Measurements from ENCODE around the gene NEK1.

Gene NEK1, protein sequence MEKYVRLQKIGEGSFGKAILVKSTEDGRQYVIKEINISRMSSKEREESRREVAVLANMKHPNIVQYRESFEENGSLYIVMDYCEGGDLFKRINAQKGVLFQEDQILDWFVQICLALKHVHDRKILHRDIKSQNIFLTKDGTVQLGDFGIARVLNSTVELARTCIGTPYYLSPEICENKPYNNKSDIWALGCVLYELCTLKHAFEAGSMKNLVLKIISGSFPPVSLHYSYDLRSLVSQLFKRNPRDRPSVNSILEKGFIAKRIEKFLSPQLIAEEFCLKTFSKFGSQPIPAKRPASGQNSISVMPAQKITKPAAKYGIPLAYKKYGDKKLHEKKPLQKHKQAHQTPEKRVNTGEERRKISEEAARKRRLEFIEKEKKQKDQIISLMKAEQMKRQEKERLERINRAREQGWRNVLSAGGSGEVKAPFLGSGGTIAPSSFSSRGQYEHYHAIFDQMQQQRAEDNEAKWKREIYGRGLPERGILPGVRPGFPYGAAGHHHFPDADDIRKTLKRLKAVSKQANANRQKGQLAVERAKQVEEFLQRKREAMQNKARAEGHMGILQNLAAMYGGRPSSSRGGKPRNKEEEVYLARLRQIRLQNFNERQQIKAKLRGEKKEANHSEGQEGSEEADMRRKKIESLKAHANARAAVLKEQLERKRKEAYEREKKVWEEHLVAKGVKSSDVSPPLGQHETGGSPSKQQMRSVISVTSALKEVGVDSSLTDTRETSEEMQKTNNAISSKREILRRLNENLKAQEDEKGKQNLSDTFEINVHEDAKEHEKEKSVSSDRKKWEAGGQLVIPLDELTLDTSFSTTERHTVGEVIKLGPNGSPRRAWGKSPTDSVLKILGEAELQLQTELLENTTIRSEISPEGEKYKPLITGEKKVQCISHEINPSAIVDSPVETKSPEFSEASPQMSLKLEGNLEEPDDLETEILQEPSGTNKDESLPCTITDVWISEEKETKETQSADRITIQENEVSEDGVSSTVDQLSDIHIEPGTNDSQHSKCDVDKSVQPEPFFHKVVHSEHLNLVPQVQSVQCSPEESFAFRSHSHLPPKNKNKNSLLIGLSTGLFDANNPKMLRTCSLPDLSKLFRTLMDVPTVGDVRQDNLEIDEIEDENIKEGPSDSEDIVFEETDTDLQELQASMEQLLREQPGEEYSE (N-terminal part only)

DNA sequence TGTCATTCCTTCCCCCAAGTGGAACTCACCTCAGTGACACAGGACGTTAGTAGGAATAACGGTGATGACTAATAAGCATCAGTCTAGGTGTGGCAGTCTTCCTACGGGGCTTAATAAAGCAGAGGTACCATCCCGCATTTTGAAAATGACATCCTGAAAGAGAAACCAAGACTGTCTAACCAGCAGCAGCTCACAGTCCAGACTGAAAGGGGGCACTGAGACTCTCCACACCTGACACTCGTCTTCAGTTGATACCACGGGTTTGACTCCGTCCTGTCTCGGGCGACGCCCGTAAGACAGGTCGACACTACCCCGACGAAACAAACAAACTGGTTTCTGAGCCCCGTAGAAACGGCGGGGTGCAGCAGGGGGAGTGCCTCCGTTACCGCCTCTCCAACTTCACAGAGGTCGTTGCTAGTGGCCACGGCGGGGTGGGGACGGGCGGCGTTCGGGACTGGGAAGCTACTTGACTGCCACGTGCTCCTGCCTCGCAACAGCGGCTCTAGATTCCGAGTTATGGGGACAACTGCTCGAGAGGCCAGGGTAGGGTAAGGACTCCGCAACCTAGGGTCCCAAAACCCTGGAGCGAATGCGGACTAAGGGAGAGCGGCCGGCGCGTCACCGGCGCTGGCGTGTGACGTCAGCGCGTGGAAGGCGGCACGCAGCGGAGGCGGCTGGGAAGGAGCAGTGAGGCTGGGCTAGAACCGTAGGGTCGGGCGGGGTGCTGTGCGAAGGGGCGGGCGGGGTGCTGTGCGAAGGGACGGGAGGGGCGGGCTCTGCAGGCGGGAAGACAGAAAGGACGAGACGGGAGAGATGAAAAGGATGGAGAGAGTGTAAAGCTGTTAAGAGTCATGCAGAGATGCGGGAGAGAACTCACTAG is at the start of gene NEK1:
NEK1 (minus strand) TSS at position 593 of the 880 bp plus-strand sequence. CDS start 9,953 bp downstream, outside the sequence.
- DNase-seq (ENCODE audit: low read depth), result peak; percentile 60
- peak within 1 kb of the TSS; percentile 89 for H3K4me3 ChIP-seq (ENCODE audit: low read depth, low read length)

DNA sequence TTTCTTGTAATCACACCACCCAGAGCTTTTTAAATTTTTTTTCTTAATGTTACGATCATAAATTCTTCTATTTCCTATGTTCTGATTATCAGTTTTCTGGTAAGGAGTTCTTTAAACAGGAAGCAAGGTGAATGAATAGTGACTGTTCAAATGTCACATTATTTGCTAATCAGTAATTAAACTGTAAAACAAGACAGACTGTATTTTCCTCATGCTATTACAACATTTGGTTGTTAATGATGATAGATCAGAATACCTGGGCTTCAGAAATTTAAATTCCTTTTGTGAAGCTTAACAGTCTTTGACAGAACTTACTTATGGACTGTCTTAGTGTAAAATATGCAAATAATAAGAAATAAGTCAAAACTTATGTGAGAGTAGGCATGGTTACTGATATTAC is 49.4 kb upstream of the NEK1 start:
- no peak overlapping the region for H3K4me3 ChIP-seq (ENCODE audit: low read depth, low read length)
- no peak for DNase-seq (ENCODE audit: low read depth)

DNA sequence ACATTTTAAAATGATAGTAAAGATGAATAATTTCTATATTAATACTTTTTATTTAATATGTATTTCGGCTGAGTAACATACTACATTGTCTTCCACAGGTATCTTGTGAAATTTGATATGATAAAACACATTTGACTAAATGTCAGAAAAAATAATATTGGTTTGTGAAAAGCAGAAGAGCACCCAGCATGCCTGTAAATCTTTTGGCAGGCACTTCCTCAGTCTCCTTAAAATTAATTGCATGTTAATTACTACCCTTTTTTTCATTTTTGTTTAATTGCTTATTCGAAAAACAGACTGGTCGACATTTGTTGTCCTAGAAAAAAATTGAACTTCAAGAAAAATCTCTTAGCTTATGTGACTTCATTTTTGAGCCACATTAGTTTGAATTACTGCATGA is 48.5 kb upstream of the NEK1 start:
- peak overlapping the region; percentile 53 for H3K4me3 ChIP-seq (ENCODE audit: low read depth, low read length)

DNA sequence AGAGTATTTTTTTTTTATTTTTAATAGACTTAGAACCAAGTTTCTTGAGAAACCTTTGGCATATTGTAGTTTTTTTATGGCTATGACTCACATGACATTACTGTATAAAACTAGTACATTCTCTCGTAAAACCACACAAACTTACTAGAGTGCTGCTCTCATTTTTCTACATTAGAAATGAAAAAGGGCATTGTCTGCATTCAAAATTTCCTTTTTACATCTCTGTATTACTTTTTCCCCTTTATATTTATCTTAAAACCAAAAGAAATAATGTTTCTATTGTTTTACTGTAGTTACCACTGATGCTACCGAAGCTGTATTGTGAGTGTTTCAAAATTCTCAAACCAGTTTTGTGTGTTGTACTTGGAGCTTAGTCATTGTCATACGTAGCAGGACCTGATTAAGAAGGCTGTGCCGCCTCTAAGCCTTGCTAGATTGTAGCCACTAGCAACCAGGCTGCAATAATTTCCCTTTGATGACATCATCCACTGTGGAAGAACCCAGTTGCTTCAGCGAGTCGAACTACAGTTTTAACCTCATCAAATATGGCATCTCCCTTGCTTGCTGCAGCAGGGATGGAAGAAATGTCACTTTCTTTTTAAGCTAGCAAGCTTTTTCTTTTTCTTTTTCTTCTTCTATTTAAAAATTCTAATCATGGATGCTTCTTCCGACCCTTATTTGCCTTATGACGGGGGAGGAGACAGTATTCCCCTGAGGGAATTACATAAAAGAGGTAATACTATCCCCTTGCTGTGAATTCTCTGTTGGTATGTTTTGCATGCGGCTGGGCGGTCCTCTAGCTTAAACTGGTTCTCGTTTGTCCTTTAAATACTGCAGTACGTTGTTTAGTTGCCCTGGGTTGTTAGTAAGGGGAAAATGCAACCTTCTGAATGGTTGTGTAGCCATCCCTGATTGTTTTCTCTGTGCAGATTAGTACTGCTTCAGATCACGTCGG is 47.6 kb upstream of the NEK1 start:
- peak overlapping the region; percentile 53 for H3K4me3 ChIP-seq (ENCODE audit: low read depth, low read length)
- DNase-seq (ENCODE audit: low read depth), result peak; percentile 95

More for the DNA sequence above, 48.5 kb upstream of the NEK1 start:
- DNase-seq (ENCODE audit: low read depth), result no peak

DNA sequence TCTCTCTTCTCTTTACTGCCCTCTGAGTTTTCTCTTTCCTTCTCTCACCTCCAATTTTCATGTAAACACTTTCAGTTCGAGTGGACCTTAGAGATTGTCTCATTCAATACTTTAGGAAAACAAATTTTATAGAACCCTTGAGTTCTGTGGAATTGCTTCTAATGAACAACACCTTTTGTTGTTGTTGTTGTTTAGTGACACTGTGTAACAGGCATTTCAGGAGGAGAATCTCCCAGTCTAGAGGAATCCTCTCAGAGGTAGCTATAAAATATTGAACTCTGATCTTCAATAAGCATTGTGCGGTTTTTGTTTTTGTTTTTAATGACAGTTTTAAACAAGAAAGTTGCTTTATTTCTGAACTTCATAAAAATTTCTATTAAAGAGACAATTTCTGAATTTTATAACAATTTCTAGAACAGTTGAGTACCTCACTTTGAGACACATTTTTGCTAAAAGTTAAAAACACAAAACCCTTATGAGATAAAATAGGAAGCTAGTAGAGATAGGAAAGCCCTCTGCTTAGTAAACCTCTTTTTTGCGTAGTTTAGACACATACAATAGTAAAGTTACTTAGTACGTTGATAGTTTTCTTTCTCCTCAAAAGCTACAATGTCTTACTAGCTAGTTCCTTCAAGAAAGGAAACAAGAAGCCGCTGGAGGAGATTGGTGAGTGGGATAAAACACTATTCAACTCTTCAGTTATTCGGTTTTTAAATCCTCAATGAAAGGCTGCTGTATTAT is 46.8 kb upstream of the NEK1 start:
- DNase-seq (ENCODE audit: low read depth), result no peak
- H3K4me3 ChIP-seq (ENCODE audit: low read depth, low read length), result peak overlapping the region; percentile 53

DNA sequence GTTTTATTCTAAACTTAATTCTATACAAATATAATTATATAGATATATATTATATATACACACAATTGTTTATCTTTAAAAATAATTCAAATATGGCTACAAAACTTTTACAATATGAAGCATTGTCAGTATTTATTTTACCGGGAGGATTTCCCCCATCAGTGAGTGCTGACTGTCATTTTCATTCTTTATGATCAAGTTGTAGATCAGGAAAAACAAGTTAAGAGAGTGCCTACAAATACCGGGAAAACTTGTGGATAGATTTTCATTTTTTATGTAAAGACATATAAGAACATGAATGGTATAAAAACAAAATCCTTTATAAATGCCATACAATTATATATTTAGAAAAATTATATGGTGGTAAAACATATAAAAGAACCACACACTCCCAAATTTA is 45.8 kb upstream of the NEK1 start:
- no peak overlapping the region for H3K4me3 ChIP-seq (ENCODE audit: low read depth, low read length)
- no peak for DNase-seq (ENCODE audit: low read depth)

DNA sequence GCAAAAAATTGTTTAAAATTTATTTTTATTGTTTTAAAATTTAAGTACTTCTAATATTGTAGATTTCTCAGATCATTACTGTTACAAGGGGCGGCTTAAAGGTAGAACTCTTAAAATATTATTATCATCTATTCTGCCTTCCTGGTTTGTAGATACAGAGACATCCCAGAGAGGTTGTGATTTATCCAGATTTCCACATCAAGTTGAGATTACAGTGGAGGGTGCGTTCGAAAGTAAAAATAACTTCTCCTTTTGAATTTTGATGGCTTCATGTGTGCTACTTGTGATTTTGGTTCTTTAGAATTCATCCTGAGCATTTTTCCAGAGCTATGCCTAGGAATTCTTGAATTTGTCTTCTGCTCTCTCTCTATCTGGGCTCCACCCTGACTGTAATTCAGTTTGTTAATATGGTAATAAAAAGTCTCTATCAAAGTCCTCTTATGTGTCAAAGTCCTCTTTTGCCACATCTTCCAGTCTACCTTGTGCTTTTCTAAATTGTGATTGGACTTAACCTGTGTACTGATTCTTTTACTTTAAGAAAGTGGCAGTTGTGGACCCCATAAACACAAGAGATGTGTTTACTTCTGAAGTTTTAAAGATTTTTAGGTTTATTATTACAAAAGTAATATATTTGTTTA is 45.2 kb upstream of the NEK1 start:
- H3K4me3 ChIP-seq (ENCODE audit: low read depth, low read length), result no peak overlapping the region
- no peak for DNase-seq (ENCODE audit: low read depth)

DNA sequence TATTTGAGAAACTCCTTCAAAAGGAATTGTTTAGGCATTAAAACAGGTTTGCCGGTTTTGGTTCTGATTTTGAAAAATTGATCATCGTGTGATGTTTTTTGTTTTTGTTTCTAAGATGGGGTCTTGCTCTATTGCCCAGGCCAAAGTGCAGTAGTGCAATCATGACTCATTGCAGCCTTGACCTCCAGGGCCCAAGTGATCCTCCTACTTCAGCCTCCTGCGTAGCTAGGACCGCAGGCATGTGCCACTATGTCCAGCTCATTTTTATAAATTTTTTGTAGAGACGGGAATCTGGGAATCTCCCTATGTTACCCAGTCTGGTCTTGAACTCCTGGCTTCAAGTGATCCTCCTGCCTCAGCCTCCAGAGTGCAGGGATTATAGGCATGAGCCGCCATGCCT is 43.0 kb upstream of the NEK1 start:
- no peak overlapping the region for H3K4me3 ChIP-seq (ENCODE audit: low read depth, low read length)
- no peak for DNase-seq (ENCODE audit: low read depth)

DNA sequence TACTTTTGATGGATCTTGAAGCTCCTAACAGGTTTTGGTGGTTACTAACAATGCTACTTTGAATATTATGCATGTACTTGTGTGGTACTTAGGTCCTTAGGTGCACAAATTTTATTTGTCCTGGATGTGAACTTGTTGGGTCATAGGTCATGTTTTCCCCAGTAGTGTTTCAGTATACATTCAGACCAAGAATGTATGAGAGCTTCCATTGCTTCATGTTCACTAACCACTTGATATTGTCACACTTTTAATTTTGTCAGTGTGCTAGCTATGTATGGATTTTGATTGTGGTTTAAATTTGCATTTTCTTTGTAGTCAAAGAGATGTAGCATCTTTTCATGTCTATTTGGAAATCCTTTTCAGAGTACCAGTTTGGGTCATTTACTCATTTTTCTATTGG is 40.2 kb upstream of the NEK1 start:
- DNase-seq (ENCODE audit: low read depth), result no peak
- H3K4me3 ChIP-seq (ENCODE audit: low read depth, low read length), result no peak overlapping the region

DNA sequence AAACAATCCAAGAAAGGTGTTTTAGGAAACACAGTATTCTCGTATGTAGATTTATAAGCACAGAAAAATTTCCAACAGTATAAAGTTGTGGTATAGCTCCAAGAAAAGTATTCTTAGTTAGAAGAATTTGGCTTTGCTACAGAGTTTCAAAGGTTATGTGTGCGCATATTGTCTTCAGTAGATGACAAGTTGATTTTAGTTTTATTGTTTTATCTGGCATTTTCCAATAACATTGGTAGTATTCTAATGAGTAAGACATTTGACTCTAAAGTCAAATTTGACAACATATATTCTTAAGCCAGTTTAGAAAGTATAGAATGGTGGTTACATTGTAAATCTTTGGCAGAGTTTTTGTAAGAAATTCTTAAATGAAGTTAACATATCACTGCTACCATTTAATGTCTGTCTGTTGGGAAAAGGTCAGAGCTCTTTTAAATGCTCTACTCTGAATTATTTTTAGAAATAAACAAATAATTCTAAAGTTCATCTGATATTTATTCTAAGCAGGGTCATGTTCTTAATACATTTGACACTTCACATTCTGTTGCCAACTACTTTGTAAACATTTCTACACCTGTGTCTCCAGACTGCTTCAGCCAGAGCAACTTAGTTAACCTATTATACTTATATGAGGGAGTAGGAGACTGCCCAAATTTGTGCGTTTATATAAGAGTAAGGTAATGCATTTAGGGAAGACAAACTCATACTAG is 38.0 kb upstream of the NEK1 start:
- no peak overlapping the region for H3K4me3 ChIP-seq (ENCODE audit: low read depth, low read length)
- no peak for DNase-seq (ENCODE audit: low read depth)

DNA sequence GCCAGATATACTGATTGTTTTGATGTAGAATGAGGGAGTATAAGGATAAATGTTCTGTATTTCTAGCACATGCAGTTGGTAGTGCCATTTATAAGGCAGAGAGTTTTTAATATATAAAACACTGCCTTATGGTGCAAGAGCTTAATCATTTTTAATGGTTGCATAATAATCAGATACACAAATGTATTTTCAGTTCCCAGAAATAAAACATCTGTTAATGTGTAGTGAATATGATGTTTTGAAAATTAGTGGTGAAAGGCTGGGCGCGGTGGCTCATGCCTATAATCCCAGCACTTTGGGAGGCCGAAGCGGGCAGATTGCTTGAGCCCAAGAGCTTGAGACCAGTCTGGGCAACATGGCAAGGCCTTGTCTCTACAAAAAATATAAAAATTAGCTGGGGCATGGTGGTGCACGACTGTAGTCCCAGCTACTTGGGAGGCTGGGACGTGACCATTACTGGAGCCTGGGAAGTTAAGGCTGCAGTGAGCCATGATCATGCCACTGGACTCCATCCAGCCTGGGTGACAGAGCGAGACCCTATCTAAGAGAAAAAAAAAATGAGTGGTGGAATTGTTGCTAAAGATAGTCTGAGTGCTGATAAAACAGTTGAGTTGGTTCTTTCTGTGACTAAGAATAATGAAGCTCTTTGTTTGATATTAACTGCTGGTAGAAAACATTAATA is 37.3 kb upstream of the NEK1 start:
- H3K4me3 ChIP-seq (ENCODE audit: low read depth, low read length), result no peak overlapping the region
- DNase-seq (ENCODE audit: low read depth), result no peak

DNA sequence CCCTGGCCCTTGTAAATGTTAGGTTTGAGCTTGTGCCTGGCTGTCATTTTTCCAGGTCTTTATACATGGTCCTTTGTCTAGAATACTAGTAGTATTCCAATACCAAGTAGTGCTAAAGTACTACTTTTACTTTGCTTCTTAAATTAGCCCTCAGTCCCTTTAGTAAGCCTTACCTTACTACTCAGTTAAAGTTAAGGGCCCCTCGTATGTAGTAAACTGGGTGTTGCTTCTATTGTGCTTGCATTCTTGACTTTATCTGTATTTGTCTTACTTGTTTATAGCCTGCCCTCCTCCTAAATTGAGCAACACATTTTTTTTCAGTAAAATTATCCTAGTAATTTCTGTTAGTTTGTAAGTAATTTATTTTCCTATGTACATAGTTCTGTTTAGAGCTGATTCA is 33.2 kb upstream of the NEK1 start:
- no peak overlapping the region for H3K4me3 ChIP-seq (ENCODE audit: low read depth, low read length)
- DNase-seq (ENCODE audit: low read depth), result no peak

DNA sequence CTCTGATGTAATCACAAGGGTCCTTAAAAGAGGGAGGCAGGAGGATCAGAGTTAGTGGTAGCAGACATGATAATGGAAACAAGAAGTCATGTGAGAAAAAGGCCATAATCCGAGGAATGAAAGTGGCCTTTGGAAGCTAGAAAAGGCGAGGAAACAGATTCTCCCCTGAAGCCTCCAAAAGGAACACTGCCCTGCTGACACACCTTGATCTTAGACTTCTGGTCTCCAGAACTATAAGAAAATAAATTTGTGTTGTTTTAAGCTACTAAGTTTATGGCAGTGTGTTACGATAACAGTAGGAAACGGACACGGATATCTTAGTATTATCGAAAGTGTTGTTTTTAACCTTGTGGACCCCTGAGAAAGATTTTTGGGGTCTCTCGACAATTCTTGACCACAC is 32.4 kb upstream of the NEK1 start:
- DNase-seq (ENCODE audit: low read depth), result no peak

DNA sequence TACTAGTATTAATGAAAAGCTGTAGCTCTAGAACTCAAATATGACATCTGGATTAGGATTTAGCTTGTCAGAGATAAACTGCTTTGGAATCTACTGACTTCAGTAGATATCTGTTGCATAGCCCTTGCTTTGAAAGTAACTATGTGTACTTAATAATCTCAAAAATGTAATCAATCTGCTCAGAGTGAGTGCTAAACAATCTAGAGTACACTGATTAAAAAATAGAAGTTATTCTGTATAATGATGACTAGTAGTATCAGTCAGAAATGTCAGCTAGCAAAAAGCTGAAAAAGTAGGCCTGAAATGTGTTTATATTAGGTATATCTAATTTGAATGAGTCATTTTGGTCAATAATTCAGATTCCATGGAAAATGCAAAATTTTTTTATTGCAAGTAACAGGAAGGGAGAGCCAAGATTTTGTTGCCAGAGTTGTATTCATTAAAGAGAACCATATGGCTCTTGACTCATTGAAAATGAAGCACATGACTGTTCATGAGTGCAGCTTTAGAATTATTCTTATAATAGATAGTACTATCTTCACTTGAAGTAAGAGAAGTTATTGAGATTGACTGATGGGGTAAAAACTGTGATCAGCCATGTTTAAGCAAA is 28.0 kb upstream of the NEK1 start:
- H3K4me3 ChIP-seq (ENCODE audit: low read depth, low read length), result no peak overlapping the region
- peak; percentile 20 for DNase-seq (ENCODE audit: low read depth)

More for the DNA sequence above, 32.4 kb upstream of the NEK1 start:
- no peak overlapping the region for H3K4me3 ChIP-seq (ENCODE audit: low read depth, low read length)

DNA sequence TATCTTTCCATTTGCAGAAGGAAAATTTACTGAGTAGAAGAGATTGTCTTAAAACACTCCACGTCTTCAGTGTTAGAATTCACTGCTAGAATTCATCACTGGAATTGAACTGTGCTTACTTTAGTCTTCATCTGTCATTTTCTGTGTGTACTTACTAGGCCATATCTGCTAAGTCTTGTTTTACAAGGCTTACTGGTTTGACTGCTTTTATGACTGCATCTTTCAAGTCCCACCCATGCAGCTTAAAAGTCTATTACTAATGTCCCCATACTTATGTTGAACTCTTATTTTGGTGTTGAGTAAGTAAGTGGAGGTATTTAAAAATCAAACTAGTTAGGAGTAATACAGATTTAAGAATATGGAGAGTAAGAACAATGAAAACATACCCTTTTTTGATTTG is 22.6 kb upstream of the NEK1 start:
- DNase-seq (ENCODE audit: low read depth), result no peak
- no peak overlapping the region for H3K4me3 ChIP-seq (ENCODE audit: low read depth, low read length)
